Naive thymus-derived CD4-positive, alpha-beta T cell (primary cell): Measurements from ENCODE around the gene TMEM138. TPM values are rescaled to one million over a fixed set of nuclear protein-coding genes. Genes with fewer than 3 reads are reported as not detected.
"Not testable (repeated sequence)": the region's sequence is repeated elsewhere in the genome, so short reads cannot be mapped to it uniquely, and the experiment has no call there.

ENCODE experiments used
- ATAC-seq: fragments of 150-1000 bp; cut with Tn5 transposase; 2 replicates; pipeline ENCODE4 v1.10.0; 2021; ENCODE audit warnings: mild to moderate bottlenecking, moderate library complexity
- CTCF ChIA-PET: fragments of 350-600 bp; sonication (Branson Sonifier 250); formaldehyde crosslinking; loops from one replicate; lab custom pipeline; 2021; ENCODE audit warnings: antibody characterized with exemption; lab: Charles Lee
- POLR2A ChIA-PET: fragments of 350-600 bp; sonication (Branson Sonifier 250); formaldehyde crosslinking; loops from one replicate; lab custom pipeline; 2021; ENCODE audit warnings: antibody characterized with exemption, inconsistent platforms; lab: Charles Lee
- DNase-seq, 9 donors: peaks; one replicate each; pipeline versions ENCODE4 v3.0.0 to v3.0.0-alpha.2; 2020 to 2022; ENCODE audit warnings: mixed read lengths in 1 of 9
- H3K27ac ChIP-seq: one replicate; pipeline ENCODE4 v1.7.0; 2013; ENCODE audit warnings: mild to moderate bottlenecking, low read depth, low read length, moderate library complexity
- H3K27me3 ChIP-seq, 2 donors: one replicate each; pipeline ENCODE4 v1.7.0; 2013; ENCODE audit warnings: low read length in 2 of 2, mild to moderate bottlenecking in 2 of 2, moderate library complexity in 2 of 2; ENCODE audit not compliant: control insufficient read depth in 2 of 2, insufficient read depth in 2 of 2
- H3K36me3 ChIP-seq, 3 experiments: 1 replicate in 2 of 3; 2 replicates in 1 of 3; pipeline ENCODE4 v1.7.0; 2013; ENCODE audit warnings: low read length in 3 of 3, mild to moderate bottlenecking in 3 of 3, moderate library complexity in 1 of 3; ENCODE audit not compliant: insufficient read depth in 3 of 3, control insufficient read depth in 2 of 3
- H3K4me1 ChIP-seq, 2 donors: one replicate each; pipeline ENCODE4 v1.7.0; 2013; ENCODE audit warnings: low read length in 2 of 2, mild to moderate bottlenecking in 2 of 2, moderate library complexity in 1 of 2; ENCODE audit not compliant: control insufficient read depth in 2 of 2, insufficient read depth in 2 of 2
- H3K4me3 ChIP-seq: 2 replicates; pipeline ENCODE4 v1.7.0; 2013; ENCODE audit warnings: mild to moderate bottlenecking, low read length
- H3K9me3 ChIP-seq, 3 experiments: 1 replicate in 2 of 3; 2 replicates in 1 of 3; pipeline ENCODE4 v1.7.0; 2013; ENCODE audit warnings: low read length in 3 of 3; ENCODE audit not compliant: control insufficient read depth in 2 of 3
- H3K27ac Mint-ChIP-seq, 9 donors: one replicate each; pipeline ENCODE4 v1.8.0; 2020 to 2022; ENCODE audit warnings: mixed read lengths in 9 of 9, mild to moderate bottlenecking in 8 of 9, moderate library complexity in 5 of 9, inconsistent platforms in 2 of 9
- H3K27me3 Mint-ChIP-seq, 5 donors: one replicate each; pipeline ENCODE4 v1.8.0; 2021 to 2022; ENCODE audit warnings: mixed read lengths in 5 of 5, mild to moderate bottlenecking in 1 of 5
- H3K36me3 Mint-ChIP-seq, 5 donors: one replicate each; pipeline ENCODE4 v1.8.0; 2020 to 2022; ENCODE audit warnings: mixed read lengths in 5 of 5, mild to moderate bottlenecking in 3 of 5, inconsistent platforms in 1 of 5
- H3K4me1 Mint-ChIP-seq, 7 donors: one replicate each; pipeline ENCODE4 v1.8.0; 2020 to 2022; ENCODE audit warnings: mixed read lengths in 7 of 7, mild to moderate bottlenecking in 3 of 7, inconsistent platforms in 1 of 7
- H3K4me3 Mint-ChIP-seq, 10 donors: one replicate each; pipeline ENCODE4 v1.8.0; 2020 to 2022; ENCODE audit warnings: mild to moderate bottlenecking in 10 of 10, mixed read lengths in 10 of 10, moderate library complexity in 6 of 10, inconsistent platforms in 2 of 10
- H3K9me3 Mint-ChIP-seq, 11 donors: one replicate each; pipeline ENCODE4 v1.8.0; 2020 to 2022; ENCODE audit warnings: mixed read lengths in 11 of 11, mild to moderate bottlenecking in 4 of 11, inconsistent platforms in 1 of 11, moderate library complexity in 1 of 11
- intact Hi-C, 2 donors: fragments of 100-400 bp; cut with micrococcal nuclease; formaldehyde crosslinking; loops; one replicate each; pipeline ENCODE4 v1.15.1; 2023
- polyA plus RNA-seq, 2 donors: library from polyadenylated mRNA; unstranded; fragments of 300-500 nt; fragmentation: Illumina TruSeq; gene quantifications; one replicate each; pipeline ENCODE4 v1.2.3, GENCODE V29; 2021
- total RNA-seq, 6 experiments: library from RNA in 5 of 6; stranded (reverse) in 5 of 6; gene quantifications; 1 replicate in 5 of 6; 2 replicates in 1 of 6; pipeline ENCODE4 v1.2.3 and lab custom pipeline; 2021 to 2026

Gene TMEM138
- total and polyA plus RNA-seq, 7 experiments from 2014 or later, result 42.9 to 65.1 (median 55.6) TPM

DNA sequence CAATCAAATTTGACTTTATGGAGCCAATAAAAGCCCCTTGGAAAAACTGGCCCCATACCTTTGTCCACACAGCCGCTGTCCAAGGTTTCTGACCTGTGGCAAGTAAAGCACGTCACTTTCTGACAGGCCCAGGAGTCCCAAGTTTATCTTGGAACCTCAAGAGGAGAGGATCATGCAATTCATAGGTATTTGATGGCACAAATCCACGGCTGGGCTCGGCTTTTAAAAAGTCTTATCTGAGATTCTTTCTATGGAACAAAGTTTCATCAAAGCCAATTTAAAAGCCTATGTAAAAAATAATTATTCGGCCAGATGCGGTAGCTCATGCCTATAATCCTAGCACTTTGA is 13.6 kb downstream of the TMEM138 start:
- Histone ChIP-seq H3K4me3 (no peak overlapping the region), H3K27ac (no peak overlapping the region), H3K9me3 (no peaks in the 10 kb centered on the region), H3K36me3 (peaks cover 0 to 5% (median 0%) of the 10 kb centered on the region in 3 experiments), H3K4me1 (no peaks in the 10 kb centered on the region), H3K27me3 (no peaks in the 10 kb centered on the region)
- POLR2A ChIA-PET, result no interaction called here
- H3K4me1 Mint-ChIP-seq, result peaks cover 0 to 3% (median 0%) of the 10 kb centered on the region in 7 donors
- CTCF ChIA-PET, result no interaction called here
- peaks cover 0 to 25% (median 14%) of the 10 kb centered on the region in 5 donors for H3K36me3 Mint-ChIP-seq
- DNase-seq (no peak), ATAC-seq (no peak)
- intact Hi-C loops, result no loop called here
- no peaks in the 10 kb centered on the region for H3K27me3 Mint-ChIP-seq
- H3K4me3 Mint-ChIP-seq, result no peak overlapping the region
- no peak overlapping the region for H3K27ac Mint-ChIP-seq
- H3K9me3 Mint-ChIP-seq, result no peaks in the 10 kb centered on the region

DNA sequence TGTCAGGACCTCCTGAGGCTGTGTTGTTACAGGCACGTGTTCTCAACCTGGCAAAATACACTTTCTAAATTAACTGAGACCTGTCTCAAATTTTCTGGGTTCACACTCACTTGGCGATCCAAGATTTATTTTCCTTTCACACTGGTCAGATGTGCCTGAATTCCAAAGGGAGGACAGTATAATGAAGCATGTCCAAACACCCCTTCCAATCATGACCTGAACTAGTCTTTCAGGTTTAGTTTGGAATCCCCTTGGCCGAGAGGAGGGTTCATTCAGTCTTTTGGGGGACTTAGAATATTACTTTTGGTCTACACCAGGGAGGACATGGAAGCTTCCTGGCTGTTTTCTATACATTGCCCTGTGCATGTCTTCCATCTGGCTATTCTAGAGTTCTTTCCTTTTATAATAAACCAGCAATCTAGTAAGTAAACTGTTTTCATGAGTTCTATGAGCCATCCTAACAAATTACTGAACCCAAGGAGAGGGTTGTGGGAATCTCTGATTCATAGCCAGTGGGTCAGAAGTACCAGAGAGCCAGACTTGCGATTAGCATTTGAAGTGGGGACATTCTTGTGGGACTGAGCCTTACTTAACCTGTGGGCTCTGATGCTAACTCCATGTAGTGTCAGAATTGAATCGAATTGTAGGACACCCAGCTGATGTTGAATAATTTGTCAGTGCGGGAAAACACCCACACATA is 15.4 kb downstream of the TMEM138 start:
- Mint-ChIP-seq H3K36me3 (peaks cover 0 to 15% (median 10%) of the 10 kb centered on the region in 5 donors), H3K4me3 (no peak overlapping the region), H3K27ac (no peak overlapping the region), H3K4me1 (no peaks in the 10 kb centered on the region), H3K27me3 (no peaks in the 10 kb centered on the region), H3K9me3 (no peaks in the 10 kb centered on the region)
- Histone ChIP-seq H3K9me3 (no peaks in the 10 kb centered on the region), H3K27ac (no peak overlapping the region), H3K4me1 (no peaks in the 10 kb centered on the region), H3K4me3 (no peak overlapping the region), H3K36me3 (peaks cover 0 to 4% (median 0%) of the 10 kb centered on the region in 3 experiments), H3K27me3 (no peaks in the 10 kb centered on the region)
- intact Hi-C loops, result no loop called here
- CTCF ChIA-PET, result interaction anchor here (1.1 to 1.5 kb wide), 2 partner anchors 8 to 41 kb away, joined by 4 to 6 read pairs; no protein-coding TSS in a partner anchor
- POLR2A ChIA-PET, result no interaction called here
- DNase-seq (no peak), ATAC-seq (no peak)

DNA sequence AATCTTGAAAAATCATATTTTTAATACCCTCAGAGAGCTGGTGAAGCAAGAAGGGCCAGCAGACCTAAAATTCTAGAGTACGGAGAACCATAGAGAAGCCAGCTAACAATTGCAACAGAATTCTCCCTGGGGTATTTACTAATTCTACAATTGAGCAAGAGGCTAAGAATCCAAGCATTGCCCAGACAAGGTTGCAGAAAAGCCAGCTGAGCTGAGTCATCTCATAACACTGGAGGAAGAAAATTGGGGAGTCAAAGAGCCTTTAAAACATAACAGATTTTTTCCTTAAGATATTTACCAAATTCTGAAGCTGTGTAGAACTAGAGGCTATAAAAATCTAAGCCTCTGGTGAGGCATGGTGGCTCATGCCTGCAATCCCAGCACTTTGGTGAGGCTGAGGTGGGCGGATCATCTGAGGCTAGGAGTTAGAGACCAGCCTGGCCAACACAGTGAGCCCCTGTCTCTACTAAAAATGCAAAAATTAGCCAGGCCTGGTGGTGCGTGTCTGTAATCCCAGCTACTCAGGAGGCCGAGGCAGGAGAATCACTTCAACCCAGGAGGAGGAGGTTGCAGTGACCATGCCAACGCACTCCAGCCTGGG is 16.6 kb downstream of the TMEM138 start:
- H3K27ac Mint-ChIP-seq, result no peak overlapping the region
- no peaks in the 10 kb centered on the region for H3K27me3 Mint-ChIP-seq
- Histone ChIP-seq H3K4me3 (no peak overlapping the region), H3K9me3 (no peaks in the 10 kb centered on the region), H3K27ac (no peak overlapping the region), H3K4me1 (no peaks in the 10 kb centered on the region), H3K27me3 (no peaks in the 10 kb centered on the region), H3K36me3 (peaks cover 0 to 4% (median 0%) of the 10 kb centered on the region in 3 experiments)
- DNase-seq, result no peak
- no peaks in the 10 kb centered on the region for H3K4me1 Mint-ChIP-seq
- ChIA-PET POLR2A (no interaction called here), CTCF (interaction anchor here (1.5 kb wide), 1 partner anchor 42 kb away, joined by 6 read pairs; no protein-coding TSS in a partner anchor)
- ATAC-seq, result peak; percentile 57
- H3K9me3 Mint-ChIP-seq, result no peaks in the 10 kb centered on the region
- H3K36me3 Mint-ChIP-seq, result peaks cover 0 to 15% (median 9%) of the 10 kb centered on the region in 5 donors
- intact Hi-C loops, result no loop called here
- no peak overlapping the region for H3K4me3 Mint-ChIP-seq

DNA sequence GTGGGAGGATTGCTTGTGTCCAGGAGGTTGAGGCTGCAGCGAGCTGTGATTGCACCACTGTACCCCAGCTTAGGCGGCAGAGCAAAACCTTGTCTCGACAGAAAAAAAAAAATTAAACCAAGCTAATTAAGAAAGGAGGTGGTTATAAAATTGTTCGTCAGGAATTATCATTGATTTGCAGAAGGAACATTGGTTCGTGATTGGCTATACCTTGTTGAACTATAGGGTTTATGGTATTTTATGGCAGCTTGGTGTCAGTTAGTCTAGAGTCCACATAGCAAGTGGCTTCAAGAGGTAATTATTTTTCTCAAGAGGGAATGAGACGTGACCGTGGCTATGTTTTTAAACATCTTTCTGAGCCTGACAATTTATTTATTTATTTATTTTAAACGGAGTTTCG is 18.7 kb downstream of the TMEM138 start:
- Histone ChIP-seq H3K9me3 (no peaks in the 10 kb centered on the region), H3K27ac (no peak overlapping the region), H3K27me3 (no peaks in the 10 kb centered on the region), H3K36me3 (no peaks in the 10 kb centered on the region), H3K4me1 (no peaks in the 10 kb centered on the region), H3K4me3 (no peak overlapping the region)
- no peak for ATAC-seq
- intact Hi-C loops, result no loop called here
- no peaks in the 10 kb centered on the region for H3K9me3 Mint-ChIP-seq
- H3K4me1 Mint-ChIP-seq, result peaks cover 0 to 9% (median 7%) of the 10 kb centered on the region in 7 donors
- H3K27me3 Mint-ChIP-seq, result no peaks in the 10 kb centered on the region
- CTCF ChIA-PET, result interaction anchor here (0.6 to 7.2 kb wide), 3 partner anchors 16 to 45 kb away, joined by 5 to 184 read pairs (median 6); partner anchors contain the start of genes DDB1, TKFC and TMEM138
- no peak overlapping the region for H3K27ac Mint-ChIP-seq
- POLR2A ChIA-PET, result interaction anchor here (0.7 kb wide), 2 partner anchors 275 to 1743 kb away, joined by 3 to 7 read pairs; no protein-coding TSS in a partner anchor
- DNase-seq, result no peak
- H3K4me3 Mint-ChIP-seq, result no peak overlapping the region
- H3K36me3 Mint-ChIP-seq, result peaks cover 0 to 10% (median 6%) of the 10 kb centered on the region in 5 donors

DNA sequence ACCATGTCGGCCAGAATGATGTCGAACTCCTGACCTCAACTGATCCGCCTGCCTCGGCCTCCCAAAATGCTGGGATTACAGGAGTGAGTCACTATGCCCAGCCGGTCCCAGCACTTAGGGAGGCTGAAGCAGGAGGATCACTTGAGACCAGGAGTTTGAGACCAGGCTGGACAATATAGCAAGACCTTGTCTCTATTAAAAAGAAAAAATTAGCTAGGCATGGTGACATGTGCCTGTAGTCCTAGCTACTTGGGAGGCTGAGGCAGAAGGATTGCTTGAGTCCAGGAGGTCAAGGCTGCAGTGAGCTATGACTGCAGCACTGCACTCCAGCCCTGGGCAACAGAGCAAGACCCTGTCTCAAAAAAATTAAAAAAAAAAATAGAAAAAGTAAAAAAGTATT is 21.7 kb downstream of the TMEM138 start:
- intact Hi-C loops, H3K4me1 ChIP-seq, DNase-seq, H3K27ac Mint-ChIP-seq, H3K4me3 Mint-ChIP-seq, H3K9me3 Mint-ChIP-seq, H3K27ac ChIP-seq, ATAC-seq, H3K36me3 ChIP-seq, H3K9me3 ChIP-seq, H3K36me3 Mint-ChIP-seq, H3K27me3 ChIP-seq, H3K4me1 Mint-ChIP-seq, H3K4me3 ChIP-seq, H3K27me3 Mint-ChIP-seq: not testable (repeated sequence)
- POLR2A ChIA-PET, result interaction anchor here (6.5 kb wide), 1 partner anchor 48 kb away, joined by 70 read pairs; the partner anchor contains the start of genes DDB1 and TKFC
- CTCF ChIA-PET, result interaction anchor here (1.7 to 7.2 kb wide), 2 partner anchors 18 to 48 kb away, joined by 4 to 184 read pairs; partner anchors contain the start of genes DDB1 and TKFC

DNA sequence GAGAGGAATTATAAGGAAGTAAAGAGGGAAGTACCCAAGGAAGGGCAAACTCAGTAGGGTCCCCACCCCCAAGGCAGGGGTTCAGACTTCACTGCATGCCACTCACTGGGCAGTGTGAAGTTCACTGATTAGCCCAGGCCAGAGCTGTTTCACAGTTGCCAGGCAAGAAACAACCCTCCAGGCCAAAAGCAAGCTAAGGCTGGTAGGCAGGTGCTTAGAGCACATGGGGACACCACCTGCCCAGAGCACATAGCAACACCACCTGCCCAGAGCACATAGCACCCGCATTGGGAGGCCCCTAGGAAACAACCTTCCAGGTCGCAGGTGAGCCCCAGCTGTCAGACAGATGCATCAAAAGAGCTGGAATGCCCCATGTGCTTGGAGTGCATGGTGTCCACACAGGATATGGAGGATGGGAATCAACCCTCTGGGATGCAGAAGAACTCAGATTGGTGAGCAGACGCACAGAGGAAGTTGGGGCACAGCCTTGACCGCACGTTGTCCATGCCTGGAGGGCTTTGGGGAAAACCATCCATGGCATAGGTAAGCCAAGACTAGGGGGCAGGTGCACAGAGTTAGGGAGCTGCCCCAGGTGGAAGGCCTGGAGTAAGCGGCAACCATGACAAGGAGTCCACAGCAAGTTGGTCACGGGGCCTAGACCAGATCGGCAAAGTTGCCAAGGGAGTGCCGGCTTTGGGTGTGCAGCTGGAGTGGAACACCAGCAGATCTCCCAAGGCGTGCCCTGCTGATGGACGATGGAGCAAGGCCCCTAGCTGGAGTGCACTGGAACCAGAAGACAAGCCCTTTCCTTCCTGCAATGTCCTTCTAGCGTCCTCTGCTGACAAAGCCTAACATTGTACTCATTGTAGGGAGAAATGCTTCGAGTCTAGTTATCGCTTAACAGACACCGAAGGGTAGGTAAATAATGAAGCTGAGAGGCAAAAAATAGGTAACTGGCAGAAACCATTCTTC is 22.4 kb downstream of the TMEM138 start:
- no peak for ATAC-seq
- no peak for DNase-seq
- Mint-ChIP-seq H3K9me3 (peaks cover 0 to 1% (median 0%) of the 10 kb centered on the region in 11 donors), H3K27ac (peak overlapping the region in 1 of 9 donors; percentile 30), H3K4me3 (no peak overlapping the region), H3K36me3 (peaks cover 0 to under 1% (median 0%) of the 10 kb centered on the region in 5 donors), H3K4me1 (peaks cover 0 to 9% (median 7%) of the 10 kb centered on the region in 7 donors), H3K27me3 (no peaks in the 10 kb centered on the region)
- H3K27ac ChIP-seq, result no peak overlapping the region
- no peaks in the 10 kb centered on the region for H3K36me3 ChIP-seq
- intact Hi-C loops, result loop anchor here (1.0 to 5.0 kb wide), 7 partner anchors 22 to 609 kb away; partner anchors contain the start of genes CYB561A3 (in 1 of the 2) and TMEM138 (in 1 of the 2)
- CTCF ChIA-PET, result interaction anchor here (0.8 to 7.2 kb wide), 16 partner anchors 9 to 553 kb away, joined by 3 to 184 read pairs (median 5); partner anchors contain the start of genes CYB561A3, DDB1, TKFC and TMEM138
- H3K27me3 ChIP-seq, result no peaks in the 10 kb centered on the region
- POLR2A ChIA-PET, result interaction anchor here (2.9 to 6.5 kb wide), 2 partner anchors 22 to 49 kb away, joined by 14 to 70 read pairs; partner anchors contain the start of genes CYB561A3, DDB1, TKFC and TMEM138
- H3K4me3 ChIP-seq, result no peak overlapping the region
- no peaks in the 10 kb centered on the region for H3K4me1 ChIP-seq
- H3K9me3 ChIP-seq, result no peaks in the 10 kb centered on the region
